Measurements from ENCODE around the gene FLNB.

Gene FLNB

DNA sequence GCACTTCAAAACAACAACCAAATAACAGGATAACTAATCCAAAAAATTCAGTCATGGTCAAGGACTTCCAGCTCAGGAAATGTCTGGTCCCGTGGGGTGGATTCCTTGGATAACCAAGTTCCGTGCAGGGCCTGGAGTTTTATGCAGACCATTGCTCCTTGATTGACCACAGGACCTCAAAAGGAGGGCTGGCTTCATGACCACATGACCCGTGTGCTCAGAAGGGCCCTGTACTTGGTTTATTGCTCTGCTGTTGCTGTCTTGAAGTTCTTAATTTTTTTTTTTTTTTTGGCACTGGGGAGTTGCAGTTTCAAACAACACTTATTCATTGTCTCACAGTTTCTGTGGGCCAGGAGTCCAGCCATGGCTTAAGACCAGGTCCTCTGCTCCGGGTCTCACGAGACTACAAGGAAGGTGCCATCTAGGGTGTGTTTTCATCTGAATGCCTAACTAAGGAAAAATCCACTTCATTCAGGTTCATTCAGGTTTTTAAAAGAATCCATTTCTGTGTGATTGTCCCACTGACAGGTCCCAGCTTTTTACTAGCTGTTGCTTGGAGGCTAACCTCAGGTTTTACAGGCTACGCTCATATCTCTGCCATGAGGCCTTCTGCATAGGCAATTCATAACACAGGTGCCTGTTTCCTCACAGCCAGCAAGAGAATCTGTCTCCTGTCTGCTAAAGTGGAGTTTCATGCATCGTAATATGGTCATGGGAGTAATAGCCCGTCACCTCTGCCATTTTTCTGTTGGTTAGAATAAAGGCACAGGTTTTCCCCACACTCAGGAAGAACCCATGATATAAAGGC, 65.3 kb downstream of the FLNB start:
- FAIRE-seq (no peak), DNase-seq (ENCODE audit: insufficient read length, low spot score) (no peak)

DNA sequence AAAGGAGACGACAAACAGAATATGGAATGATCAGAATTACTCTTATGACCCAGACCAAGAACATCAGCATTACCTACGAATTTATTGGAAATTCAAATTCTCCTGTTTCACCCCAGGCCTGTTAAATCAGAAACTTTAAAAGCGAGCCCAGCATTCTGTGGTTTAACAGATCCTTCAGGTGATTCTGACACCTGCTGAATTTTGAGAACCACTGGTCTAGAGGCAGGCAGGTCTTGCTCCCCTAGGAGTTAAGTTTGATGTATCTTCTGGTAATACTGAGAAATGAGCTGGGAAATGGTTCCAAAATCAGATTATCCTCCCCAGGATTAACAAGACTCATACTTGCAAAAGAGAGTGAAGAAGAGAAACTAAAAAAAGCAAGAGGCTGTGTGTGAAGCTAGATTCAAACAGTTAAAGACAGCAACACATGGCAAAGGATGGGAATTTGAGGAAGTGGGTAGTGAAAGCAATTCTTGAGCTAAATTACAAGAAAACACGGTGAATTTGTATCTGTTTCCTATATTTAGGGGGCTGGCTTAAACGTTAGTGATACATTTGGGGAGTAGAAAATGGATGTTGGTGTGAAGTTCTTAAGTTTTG, 66.0 kb downstream of the FLNB start:
- FAIRE-seq, result peak; percentile 91
- DNase-seq (ENCODE audit: insufficient read length, low spot score), result no peak

DNA sequence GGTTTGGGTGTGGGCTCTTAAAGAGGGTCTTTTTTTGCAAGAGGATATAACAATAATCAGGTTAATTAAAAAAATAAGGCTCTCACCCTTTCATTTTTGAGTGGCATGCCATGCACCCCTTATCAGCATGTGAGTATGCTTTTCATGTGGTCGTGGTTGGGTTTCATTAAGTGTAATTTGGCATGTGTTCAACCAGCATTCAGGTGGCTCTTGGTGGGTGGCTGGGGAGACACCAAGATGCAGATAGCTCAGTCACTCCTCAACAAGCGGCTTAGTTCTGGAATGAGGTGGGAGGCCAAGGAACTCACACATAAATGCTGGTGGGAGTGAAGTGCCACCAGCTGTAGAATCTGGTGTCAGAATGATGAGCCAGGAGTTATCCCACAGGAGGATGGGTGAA, 66.8 kb downstream of the FLNB start:
- FAIRE-seq (peak; percentile 71), DNase-seq (ENCODE audit: insufficient read length, low spot score) (no peak)

DNA sequence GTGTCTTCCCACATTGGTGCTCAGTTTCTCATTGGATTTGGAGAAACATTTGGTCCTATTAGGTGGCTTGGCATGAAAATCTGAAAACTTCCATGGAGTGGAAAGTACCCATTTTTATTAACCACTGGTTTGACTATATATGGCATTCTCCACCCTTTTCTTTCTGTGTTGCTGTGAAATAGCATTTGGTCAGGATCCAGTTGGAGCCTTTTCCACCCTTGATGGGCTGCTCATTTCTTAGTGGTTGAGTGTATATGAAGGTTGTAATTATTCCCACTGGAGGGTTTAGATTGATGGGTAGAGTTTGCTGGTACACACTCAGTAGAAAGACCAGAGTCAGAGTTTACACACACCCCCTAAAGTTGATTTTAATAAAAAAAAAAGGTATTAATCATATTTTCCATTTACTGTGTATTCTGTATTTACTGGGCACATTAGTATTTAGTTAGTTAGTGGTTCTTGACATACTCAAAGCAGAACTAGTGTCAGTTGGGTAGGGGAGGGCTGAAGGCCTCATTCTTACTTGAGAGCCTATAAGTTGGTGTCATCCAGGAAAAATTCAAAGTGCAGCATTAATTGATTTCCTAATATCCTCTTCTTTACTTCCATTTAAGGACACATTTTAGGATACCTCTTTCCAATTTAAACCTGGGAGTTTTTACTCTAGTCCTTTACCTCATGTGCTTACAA, 69.5 kb downstream of the FLNB start:
- no peak for FAIRE-seq
- DNase-seq (ENCODE audit: insufficient read length, low spot score), result no peak

GRCh38 chr3:58078610-58079009, 70.4 kb downstream of the FLNB start:
- no peak for FAIRE-seq
- DNase-seq (ENCODE audit: insufficient read length, low spot score), result no peak

DNA sequence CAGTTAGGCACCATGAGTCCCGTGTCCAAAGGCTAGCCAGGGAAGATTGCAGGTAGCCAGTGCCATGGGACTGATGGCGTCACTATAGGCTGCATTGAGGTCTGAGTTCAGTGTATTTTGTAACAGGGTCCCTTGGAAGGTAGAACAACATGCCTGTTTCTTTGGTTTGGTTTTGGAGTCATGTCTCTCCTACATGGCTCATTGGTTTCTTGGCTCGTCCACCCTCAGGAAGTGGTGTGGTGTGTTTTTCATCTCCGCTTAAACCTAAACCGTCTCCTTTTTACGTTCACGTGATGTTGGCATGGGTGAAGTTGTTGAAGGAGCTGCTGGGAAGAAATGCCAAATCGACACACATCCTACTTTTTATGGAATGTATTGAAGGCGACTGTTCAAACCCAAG, 71.6 kb downstream of the FLNB start:
- no peak for DNase-seq (ENCODE audit: insufficient read length, low spot score)
- no peak for FAIRE-seq

DNA sequence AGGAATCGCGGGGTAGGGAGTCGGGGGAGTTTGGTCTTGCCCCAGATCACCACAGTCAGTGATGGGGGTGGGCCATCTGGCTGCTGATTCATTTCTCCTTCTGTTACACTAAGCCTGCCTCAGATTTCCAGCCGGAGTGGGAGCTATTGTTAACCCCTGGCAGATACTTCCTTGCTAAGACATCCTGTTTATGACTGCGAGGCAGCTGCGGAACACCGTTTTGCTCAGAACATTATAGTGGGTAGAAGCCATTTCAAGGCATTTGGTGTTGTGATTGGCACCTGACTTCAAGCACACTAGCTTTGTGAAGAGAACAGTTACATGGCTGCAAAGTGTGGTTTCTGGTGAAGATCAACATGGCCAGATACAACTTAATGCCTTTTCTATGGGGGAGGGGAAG, 73.8 kb downstream of the FLNB start:
- DNase-seq (ENCODE audit: insufficient read length, low spot score) (no peak), FAIRE-seq (no peak)

DNA sequence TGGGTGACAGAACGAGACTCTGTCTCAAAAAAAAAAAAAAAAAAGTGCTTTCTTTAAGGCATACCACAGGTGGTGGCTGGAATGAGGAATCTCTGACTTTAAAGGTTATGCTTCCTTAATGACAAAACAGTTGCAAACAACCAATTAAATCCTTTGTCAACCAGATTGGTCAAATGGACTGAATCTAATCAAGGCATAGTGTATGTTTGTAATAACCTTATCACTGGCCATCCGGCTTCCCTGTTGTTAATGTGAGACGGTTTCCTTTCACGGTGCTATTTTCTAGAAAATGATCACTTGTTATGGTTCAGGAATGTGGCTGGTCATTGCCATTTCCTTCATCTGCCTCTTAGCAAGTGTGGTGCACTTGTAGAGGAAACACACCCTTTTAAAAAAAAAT, 75.9 kb downstream of the FLNB start:
- DNase-seq (ENCODE audit: insufficient read length, low spot score), result no peak
- FAIRE-seq, result no peak

- peak; percentile 91 for FAIRE-seq
These were observed 76.7 kb downstream of the FLNB start for GRCh38 chr3:58084788-58085543.

DNA sequence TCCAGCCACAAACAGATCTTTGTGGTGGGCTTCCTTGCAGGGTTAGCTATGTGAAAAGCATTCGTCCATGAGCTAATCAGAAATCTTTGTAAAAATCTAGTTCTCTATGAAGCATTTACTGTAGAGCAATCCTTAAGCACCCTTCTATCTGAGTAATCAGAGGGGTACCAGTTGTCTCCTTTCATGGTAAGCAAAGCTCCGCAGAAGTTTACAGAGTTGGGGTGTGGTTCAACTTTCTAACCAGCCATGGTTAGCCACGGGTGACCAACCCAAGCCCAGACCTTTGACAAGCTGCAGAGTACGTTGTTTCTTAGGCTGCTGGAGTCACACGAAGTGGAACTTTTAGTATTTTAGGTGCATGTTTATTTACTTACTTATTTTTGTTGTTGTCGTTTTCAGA, 77.4 kb downstream of the FLNB start:
- DNase-seq (ENCODE audit: insufficient read length, low spot score) (no peak), FAIRE-seq (no peak)

More at GRCh38 chr3:58084788-58085543, 76.7 kb downstream of the FLNB start:
- peak; percentile 40 for DNase-seq (ENCODE audit: insufficient read length, low spot score)

DNA sequence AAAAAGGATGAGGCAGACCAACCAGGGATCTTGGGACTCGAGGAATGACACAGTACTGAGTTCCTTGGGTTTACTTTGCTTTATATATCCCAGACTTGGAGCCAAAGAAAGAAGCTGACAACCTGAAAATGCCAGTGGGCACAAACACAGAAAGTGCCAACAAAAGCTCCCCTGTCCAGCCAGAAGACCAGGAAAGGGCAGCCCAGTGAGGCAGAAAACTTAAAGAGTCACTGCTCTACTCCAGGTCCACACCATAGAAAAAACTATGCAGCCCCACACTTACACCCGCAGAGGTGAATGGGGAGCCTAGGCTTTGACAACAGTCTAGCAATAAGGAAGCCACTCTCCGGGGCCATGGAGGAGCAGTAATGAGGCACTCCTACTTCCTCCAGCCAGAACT, 80.3 kb downstream of the FLNB start:
- FAIRE-seq (no peak), DNase-seq (ENCODE audit: insufficient read length, low spot score) (no peak)

DNA sequence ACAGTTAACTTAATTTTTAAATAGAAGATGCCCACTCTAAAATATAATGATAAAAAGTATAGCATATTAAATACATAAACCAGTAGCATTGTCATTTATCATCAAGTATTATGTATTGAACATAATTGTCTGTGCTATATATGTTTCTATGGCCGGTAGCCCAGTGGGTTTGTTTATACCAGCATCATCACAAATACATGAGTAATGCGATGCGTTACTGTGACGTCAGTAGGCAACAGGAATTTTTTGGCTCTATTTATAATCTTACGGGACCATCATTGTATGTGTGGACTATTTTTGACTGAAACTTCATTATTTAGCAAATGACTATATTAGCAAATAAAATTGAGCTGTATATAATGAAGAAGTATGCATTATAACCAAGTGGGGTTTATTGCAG, 82.1 kb downstream of the FLNB start:
- no peak for DNase-seq (ENCODE audit: insufficient read length, low spot score)
- FAIRE-seq, result no peak

GRCh38 chr3:58092521-58092920, 84.3 kb downstream of the FLNB start:
- DNase-seq (ENCODE audit: insufficient read length, low spot score), result no peak
- no peak for FAIRE-seq

GRCh38 chr3:58093574-58094195, 85.5 kb downstream of the FLNB start:
- DNase-seq (ENCODE audit: insufficient read length, low spot score), result no peak
- no peak for FAIRE-seq

DNA sequence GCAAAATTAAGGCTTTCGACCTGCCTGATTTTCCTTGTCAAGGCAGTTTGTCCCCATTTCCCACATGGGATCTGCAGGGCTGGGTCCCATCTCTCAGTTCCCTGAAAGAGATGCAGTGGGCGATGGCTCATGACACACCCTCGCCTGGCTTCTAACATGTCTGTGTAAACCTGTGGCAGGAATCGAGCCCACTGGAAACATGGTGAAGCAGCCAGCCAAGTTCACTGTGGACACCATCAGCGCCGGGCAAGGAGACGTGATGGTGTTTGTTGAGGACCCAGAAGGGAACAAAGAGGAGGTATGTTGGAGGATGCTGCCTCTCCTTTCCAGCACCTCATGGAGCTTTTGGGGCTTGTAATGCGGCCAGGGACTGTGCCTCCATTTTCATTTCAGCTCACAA, 86.4 kb downstream of the FLNB start:
- FAIRE-seq, result no peak

DNA sequence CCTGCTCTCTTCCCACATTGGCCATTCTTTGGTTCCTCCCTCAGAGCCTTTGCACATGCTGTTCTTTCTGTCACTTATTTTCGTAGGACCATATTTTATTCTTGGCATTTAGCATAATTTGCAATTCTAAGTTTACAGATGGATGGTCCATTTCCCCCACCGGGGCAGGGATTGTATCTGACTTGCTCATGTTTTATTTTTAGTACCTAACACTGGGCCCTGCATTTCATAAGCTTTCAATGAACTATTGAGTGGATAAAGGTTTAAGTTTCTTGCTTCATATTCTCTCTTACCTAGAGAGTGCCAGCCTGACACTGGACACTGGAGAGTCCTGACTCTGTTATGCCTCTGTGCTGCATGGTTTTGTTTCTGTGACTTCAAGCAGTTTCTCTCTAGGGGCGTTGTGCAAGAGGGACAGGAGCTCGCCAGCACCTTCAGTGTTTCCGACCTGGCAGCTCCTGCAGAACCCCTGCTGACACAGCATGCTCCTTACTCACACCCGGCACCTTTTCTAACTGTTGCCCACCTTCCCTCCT, 87.4 kb downstream of the FLNB start:
- DNase-seq (ENCODE audit: insufficient read length, low spot score) (no peak), FAIRE-seq (no peak)

More for the DNA sequence above, 86.4 kb downstream of the FLNB start:
- no peak for DNase-seq (ENCODE audit: insufficient read length, low spot score)

- FAIRE-seq (no peak), DNase-seq (ENCODE audit: insufficient read length, low spot score) (no peak)
These were observed 90.3 kb downstream of the FLNB start for GRCh38 chr3:58098531-58098930.

- no peak for DNase-seq (ENCODE audit: insufficient read length, low spot score)
- FAIRE-seq, result no peak
These were observed 91.6 kb downstream of the FLNB start for GRCh38 chr3:58099865-58100264.

GRCh38 chr3:58101499-58102389, 93.5 kb downstream of the FLNB start:
- DNase-seq (ENCODE audit: insufficient read length, low spot score) (no peak), FAIRE-seq (no peak)

DNA sequence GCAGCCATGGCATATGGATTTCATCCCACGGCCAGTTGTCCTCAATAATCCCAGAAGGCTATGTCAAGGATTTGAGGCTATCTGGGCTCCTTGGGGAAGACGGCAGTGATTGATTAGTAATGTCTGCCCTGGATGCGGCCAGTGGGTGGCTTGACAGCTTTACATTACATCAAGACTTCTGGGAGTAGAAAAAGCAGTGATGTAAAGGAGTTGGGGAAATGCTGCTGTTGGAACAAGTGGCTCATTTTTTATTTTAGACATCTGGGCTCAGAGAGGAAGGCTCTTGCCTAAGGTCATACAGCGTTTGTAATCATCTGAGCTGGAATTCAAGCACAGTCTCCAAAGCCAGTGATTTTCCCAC, 94.1 kb downstream of the FLNB start:
- FAIRE-seq, result no peak

More for the DNA sequence above, 94.1 kb downstream of the FLNB start:
- DNase-seq (ENCODE audit: insufficient read length, low spot score), result no peak

All from GM19239 (cell line).